Measurements from ENCODE around the gene DLGAP4.

Gene DLGAP4

GRCh38 chr20:36336204-36336603 is 30.1 kb downstream of the DLGAP4 start:
- no peak for DNase-seq (ENCODE audit: low read depth)
- no peak overlapping the region for H3K4me3 ChIP-seq (ENCODE audit: low read depth, low read length)
- no peak for TF ChIP-seq CTCF (conservative IDR thresholded peaks at IDR 0.05; ENCODE audit: low read depth, low read length)

- TF ChIP-seq CTCF (conservative IDR thresholded peaks at IDR 0.05; ENCODE audit: low read depth, low read length), result no peak
- no peak for DNase-seq (ENCODE audit: low read depth)
- H3K4me3 ChIP-seq (ENCODE audit: low read depth, low read length), result no peak overlapping the region
Measured at GRCh38 chr20:36336954-36337704, 31.0 kb downstream of the DLGAP4 start.

GRCh38 chr20:36337886-36338285 is 31.7 kb downstream of the DLGAP4 start:
- TF ChIP-seq CTCF (conservative IDR thresholded peaks at IDR 0.05; ENCODE audit: low read depth, low read length), result no peak
- no peak for DNase-seq (ENCODE audit: low read depth)

GRCh38 chr20:36339646-36340592 is 33.8 kb downstream of the DLGAP4 start:
- no peak for DNase-seq (ENCODE audit: low read depth)
- H3K4me3 ChIP-seq (ENCODE audit: low read depth, low read length), result no peak overlapping the region
- no peak for TF ChIP-seq CTCF (conservative IDR thresholded peaks at IDR 0.05; ENCODE audit: low read depth, low read length)

More at GRCh38 chr20:36337886-36338285, 31.7 kb downstream of the DLGAP4 start:
- no peak overlapping the region for H3K4me3 ChIP-seq (ENCODE audit: low read depth, low read length)

- H3K4me3 ChIP-seq (ENCODE audit: low read depth, low read length), result no peak overlapping the region
- DNase-seq (ENCODE audit: low read depth), result no peak
- no peak for TF ChIP-seq CTCF (conservative IDR thresholded peaks at IDR 0.05; ENCODE audit: low read depth, low read length)
Measured at GRCh38 chr20:36340593-36340990, 34.5 kb downstream of the DLGAP4 start.

- no peak overlapping the region for H3K4me3 ChIP-seq (ENCODE audit: low read depth, low read length)
- no peak for TF ChIP-seq CTCF (conservative IDR thresholded peaks at IDR 0.05; ENCODE audit: low read depth, low read length)
- DNase-seq (ENCODE audit: low read depth), result no peak
Measured at GRCh38 chr20:36341331-36342020, 35.3 kb downstream of the DLGAP4 start.
